ENCODE measurements around the gene LHFPL3.

The LHFPL3 gene

GRCh38 chr7:104950754-104951153 lies 622.4 kb downstream of the LHFPL3 start:
- in situ Hi-C loops (cut with MboI; ENCODE audit: low sequenced_read_pairs) = no loop called here

GRCh38 chr7:104951546-104951945 lies 623.1 kb downstream of the LHFPL3 start:
- in situ Hi-C loops (cut with MboI; ENCODE audit: low sequenced_read_pairs) = no loop called here

GRCh38 chr7:104955276-104955675 lies 626.9 kb downstream of the LHFPL3 start:
- in situ Hi-C loops (cut with MboI; ENCODE audit: low sequenced_read_pairs) = no loop called here
